Measurements from ENCODE around the gene L2HGDH. TPM values are rescaled to one million over a fixed set of nuclear protein-coding genes. Genes with fewer than 3 reads are reported as not detected.

L2HGDH gene
- total RNA-seq, 2 donors from 2014 or later, result 15.9 to 23.2 TPM

- Histone ChIP-seq H3K27me3 (ENCODE audit: control insufficient read depth, insufficient read depth, low read length, poor library complexity, severe bottlenecking) (no peaks in the 10 kb centered on the region), H3K36me3 (ENCODE audit: control insufficient read depth, insufficient read depth, low read length) (peaks cover 40% of the 10 kb centered on the region), H3K4me1 (ENCODE audit: control insufficient read depth, insufficient read depth, low read length) (no peaks in the 10 kb centered on the region), H3K9me3 (ENCODE audit: control insufficient read depth, low read length) (no peaks in the 10 kb centered on the region), H3K9ac (ENCODE audit: extremely low read depth, low read length, poor library complexity, severe bottlenecking) (no peak overlapping the region), H3K27ac (ENCODE audit: low read depth, low read length) (no peak overlapping the region), H3K4me3 (ENCODE audit: low read length) (no peak overlapping the region)
- Mint-ChIP-seq H3K4me1 (no peaks in the 10 kb centered on the region), H3K36me3 (ENCODE audit: low read depth) (peaks cover 26% of the 10 kb centered on the region), H3K9me3 (no peaks in the 10 kb centered on the region), H3K27ac (no peak overlapping the region), H3K27me3 (ENCODE audit: insufficient read depth) (no peaks in the 10 kb centered on the region), H3K4me3 (no peak overlapping the region)
- DNase-seq, result no peak
- WGBS, 2 experiments (ENCODE audit: insufficient coverage in 1 of 2, insufficient read length in 1 of 2), result 100% methylated on average over 1 of the region's 2 CpGs; no CpG with 5 or more reads in 1 of the 2 experiments
- TF ChIP-seq, protein P1, sequence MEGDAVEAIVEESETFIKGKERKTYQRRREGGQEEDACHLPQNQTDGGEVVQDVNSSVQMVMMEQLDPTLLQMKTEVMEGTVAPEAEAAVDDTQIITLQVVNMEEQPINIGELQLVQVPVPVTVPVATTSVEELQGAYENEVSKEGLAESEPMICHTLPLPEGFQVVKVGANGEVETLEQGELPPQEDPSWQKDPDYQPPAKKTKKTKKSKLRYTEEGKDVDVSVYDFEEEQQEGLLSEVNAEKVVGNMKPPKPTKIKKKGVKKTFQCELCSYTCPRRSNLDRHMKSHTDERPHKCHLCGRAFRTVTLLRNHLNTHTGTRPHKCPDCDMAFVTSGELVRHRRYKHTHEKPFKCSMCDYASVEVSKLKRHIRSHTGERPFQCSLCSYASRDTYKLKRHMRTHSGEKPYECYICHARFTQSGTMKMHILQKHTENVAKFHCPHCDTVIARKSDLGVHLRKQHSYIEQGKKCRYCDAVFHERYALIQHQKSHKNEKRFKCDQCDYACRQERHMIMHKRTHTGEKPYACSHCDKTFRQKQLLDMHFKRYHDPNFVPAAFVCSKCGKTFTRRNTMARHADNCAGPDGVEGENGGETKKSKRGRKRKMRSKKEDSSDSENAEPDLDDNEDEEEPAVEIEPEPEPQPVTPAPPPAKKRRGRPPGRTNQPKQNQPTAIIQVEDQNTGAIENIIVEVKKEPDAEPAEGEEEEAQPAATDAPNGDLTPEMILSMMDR (conservative IDR thresholded peaks at IDR 0.05), result no peak
Observed at GRCh38 chr14:50198499-50198898, 113.5 kb downstream of the L2HGDH start.

DNA sequence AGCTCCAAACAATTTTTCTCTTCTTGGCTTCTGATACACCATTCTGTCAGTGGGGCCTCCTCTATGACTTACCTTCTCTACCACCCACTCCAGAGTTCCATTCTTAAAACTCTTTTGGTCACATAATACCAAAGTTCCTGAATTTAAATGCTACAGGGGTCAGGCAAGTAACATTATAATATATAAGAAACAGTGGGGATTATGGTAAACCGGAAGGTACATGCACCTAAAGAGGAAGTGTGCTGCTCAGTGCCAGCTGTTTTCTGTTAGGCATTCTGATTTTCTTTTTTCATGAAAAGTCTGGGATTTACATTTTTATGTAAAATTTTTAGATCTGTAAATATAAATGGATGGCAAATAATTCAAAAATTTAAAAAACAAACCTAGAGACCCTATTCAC, 120.5 kb downstream of the L2HGDH start:
- H3K36me3 ChIP-seq (ENCODE audit: control insufficient read depth, insufficient read depth, low read length), result peaks cover 13% of the 10 kb centered on the region
- no peak overlapping the region for H3K9ac ChIP-seq (ENCODE audit: extremely low read depth, low read length, poor library complexity, severe bottlenecking)
- TF ChIP-seq, protein P1 (conservative IDR thresholded peaks at IDR 0.05), result no peak
- no peaks in the 10 kb centered on the region for H3K9me3 ChIP-seq (ENCODE audit: control insufficient read depth, low read length)
- H3K4me1 Mint-ChIP-seq, result no peaks in the 10 kb centered on the region
- WGBS, 2 experiments (ENCODE audit: insufficient coverage in 1 of 2, insufficient read length in 1 of 2), result 100% methylated on average over 1 of the region's 1 CpG; no CpG with 5 or more reads in 1 of the 2 experiments
- H3K9me3 Mint-ChIP-seq, result no peaks in the 10 kb centered on the region
- no peak overlapping the region for H3K4me3 ChIP-seq (ENCODE audit: low read length)
- no peak overlapping the region for H3K27ac Mint-ChIP-seq
- no peak for DNase-seq
- no peaks in the 10 kb centered on the region for H3K27me3 ChIP-seq (ENCODE audit: control insufficient read depth, insufficient read depth, low read length, poor library complexity, severe bottlenecking)
- peaks cover 21% of the 10 kb centered on the region for H3K36me3 Mint-ChIP-seq (ENCODE audit: low read depth)
- no peak overlapping the region for H3K4me3 Mint-ChIP-seq
- H3K27ac ChIP-seq (ENCODE audit: low read depth, low read length), result no peak overlapping the region
- H3K27me3 Mint-ChIP-seq (ENCODE audit: insufficient read depth), result no peaks in the 10 kb centered on the region
- no peaks in the 10 kb centered on the region for H3K4me1 ChIP-seq (ENCODE audit: control insufficient read depth, insufficient read depth, low read length)

Small RNAs within 50 kb of the gene (microRNA-seq; reads per million reads assigned to microRNA genes)
- not detected for gene MIR4504 (ENCODE audit: borderline microRNAs expressed)

Other genes starting within 250 kb of the L2HGDH start
- gene VCPKMT, start 195.7 kb downstream of the L2HGDH start, total RNA-seq, result 10 to 100 TPM in 1 of 2 donors, 1 to 10 TPM in 1; 9.6 to 13.4 TPM
- gene SOS2, start 80.7 kb downstream of the L2HGDH start, total RNA-seq, result 10 to 100 TPM; 19.6 to 20.4 TPM
- gene DMAC2L, start 95 bp upstream of the L2HGDH start, total RNA-seq, result 10 to 100 TPM; 15.3 to 16.6 TPM
- 1 to 10 TPM; 1.5 to 2.6 TPM for gene CDKL1, start 84.7 kb upstream of the L2HGDH start, total RNA-seq
- gene MAP4K5, start 220.3 kb upstream of the L2HGDH start, total RNA-seq, result 10 to 100 TPM; 45.0 to 60.3 TPM
- 1 to 10 TPM in 1 of 2 donors, under 1 TPM in 1; 0.88 to 1.7 TPM for gene ATL1, start 247.9 kb upstream of the L2HGDH start, total RNA-seq

All from endodermal cell (in vitro differentiated cells).